HepG2 (cell line): ENCODE measurements around the gene MYL4. TPM values are rescaled to one million over a fixed set of nuclear protein-coding genes. Genes with fewer than 3 reads are reported as not detected.

ENCODE experiments used
- HDAC6 ChIP-seq: fragments of 200-600 bp; sonication (generic); IDR thresholded peaks from 2 replicates; pipeline ENCODE4 v1.7.0; 2017; ENCODE audit warnings: mild to moderate bottlenecking, antibody characterized with exemption, low read length, low read depth
- IKZF4 ChIP-seq: sonication (generic); formaldehyde crosslinking; IDR thresholded peaks from 2 replicates; pipeline ENCODE4 v1.5.1; 2020; ENCODE audit warnings: borderline replicate concordance, mild to moderate bottlenecking, low read depth, missing genetic modification reagents; ENCODE audit errors: not compliant biosample characterization
- JARID2 ChIP-seq: sonication (generic); formaldehyde crosslinking; IDR thresholded peaks from 2 replicates; pipeline ENCODE4 v1.8.1; 2023; ENCODE audit warnings: missing genetic modification reagents, inconsistent platforms; ENCODE audit not compliant: insufficient replicate concordance
- MED1 ChIP-seq: sonication (generic); formaldehyde crosslinking; IDR thresholded peaks from 2 replicates; pipeline ENCODE4 v1.4.0; 2020; ENCODE audit warnings: missing genetic modification reagents
- NAIF1 ChIP-seq: sonication (generic); formaldehyde crosslinking; IDR thresholded peaks from 2 replicates; pipeline ENCODE4 v1.5.0; 2020; ENCODE audit warnings: mild to moderate bottlenecking, missing genetic modification reagents, borderline replicate concordance
- PAWR ChIP-seq: sonication (generic); formaldehyde crosslinking; IDR thresholded peaks from 2 replicates; pipeline ENCODE4 v1.4.0; 2020; ENCODE audit warnings: missing genetic modification reagents, mild to moderate bottlenecking, borderline replicate concordance
- POGZ ChIP-seq: sonication (generic); formaldehyde crosslinking; IDR thresholded peaks from 2 replicates; pipeline ENCODE4 v1.4.0; 2020; ENCODE audit warnings: mild to moderate bottlenecking, missing genetic modification reagents
- PTBP1 ChIP-seq: fragments of 200-400 bp; formaldehyde crosslinking; IDR thresholded peaks from 2 replicates; pipeline ENCODE4 v1.6.1; 2018; ENCODE audit warnings: low read length, low read depth; ENCODE audit not compliant: poor library complexity, severe bottlenecking
- SIX1 ChIP-seq: sonication (generic); formaldehyde crosslinking; IDR thresholded peaks from 2 replicates; pipeline ENCODE4 v1.4.0; 2020; ENCODE audit warnings: missing genetic modification reagents, borderline replicate concordance
- SNAI1 ChIP-seq: sonication (generic); formaldehyde crosslinking; IDR thresholded peaks from 2 replicates; pipeline ENCODE4 v1.5.0; 2020; ENCODE audit warnings: mild to moderate bottlenecking, missing genetic modification reagents, borderline replicate concordance
- SSRP1 ChIP-seq: IDR thresholded peaks from 2 replicates; pipeline ENCODE4 v1.6.1; 2016; ENCODE audit warnings: control low read depth
- STAG1 ChIP-seq: sonication (generic); formaldehyde crosslinking; IDR thresholded peaks from 2 replicates; pipeline ENCODE4 v1.4.0; 2020; ENCODE audit warnings: missing genetic modification reagents
- TBL1XR1 ChIP-seq: fragments of 150-350 bp; IDR thresholded peaks from 2 replicates; pipeline ENCODE4 v1.6.1; 2014; ENCODE audit warnings: borderline replicate concordance, low read length; ENCODE audit not compliant: partially characterized antibody
- TBX2 ChIP-seq: sonication (generic); formaldehyde crosslinking; IDR thresholded peaks from 2 replicates; pipeline ENCODE4 v1.5.0; 2020; ENCODE audit warnings: missing genetic modification reagents, mild to moderate bottlenecking, borderline replicate concordance
- ZBTB21 ChIP-seq: sonication (generic); formaldehyde crosslinking; IDR thresholded peaks from 2 replicates; pipeline ENCODE4 v1.4.0; 2020; ENCODE audit warnings: missing genetic modification reagents
- ZNF24 ChIP-seq: fragments of 450-650 bp; IDR thresholded peaks from 2 replicates; pipeline ENCODE4 v1.6.1; 2017; ENCODE audit warnings: antibody characterized with exemption, mild to moderate bottlenecking
- ZNF383 ChIP-seq: sonication (generic); formaldehyde crosslinking; IDR thresholded peaks from 2 replicates; pipeline ENCODE4 v1.4.0; 2020; ENCODE audit warnings: missing genetic modification reagents, mild to moderate bottlenecking, borderline replicate concordance
- ZNF746 ChIP-seq: sonication (generic); formaldehyde crosslinking; IDR thresholded peaks from 2 replicates; pipeline ENCODE4 v1.8.0; 2022; ENCODE audit warnings: mild to moderate bottlenecking, missing genetic modification reagents
- ZNF768 ChIP-seq: sonication (generic); formaldehyde crosslinking; IDR thresholded peaks from 2 replicates; pipeline ENCODE4 v1.4.0; 2020; ENCODE audit warnings: missing genetic modification reagents
- ZNF776 ChIP-seq: sonication (generic); formaldehyde crosslinking; IDR thresholded peaks from 2 replicates; pipeline ENCODE4 v1.4.0; 2020; ENCODE audit warnings: mild to moderate bottlenecking, missing genetic modification reagents
- polyA plus RNA-seq, 8 experiments: library from polyadenylated mRNA; depleted of rRNA in 3 of 8; stranded (reverse) in 7 of 8; unstranded in 1 of 8; fragments of >200 nt; fragmentation: Illumina TruSeq in 4 of 8; extraction: Trizol in 4 of 8; gene quantifications; 2 replicates each; pipeline versions ENCODE4 v1.2.1 to v1.2.3, GENCODE V29; 2011 to 2016; ENCODE audit warnings: low read depth in 4 of 8, missing spikeins in 1 of 8, mixed read lengths in 1 of 8; ENCODE audit not compliant: insufficient read depth in 1 of 8
- total RNA-seq, 5 experiments: library from RNA; depleted of rRNA; stranded (reverse); fragments of >200 nt; fragmentation: Illumina TruSeq; extraction: Trizol; gene quantifications; 2 replicates each; pipeline ENCODE4 v1.2.3, GENCODE V29; 2016; ENCODE audit warnings: low read depth in 1 of 5
- TF ChIP-seq, protein P1 (sequence below): sonication (generic); formaldehyde crosslinking; IDR thresholded peaks from 2 replicates; pipeline ENCODE4 v1.5.0; 2020; ENCODE audit warnings: mild to moderate bottlenecking, missing genetic modification reagents, borderline replicate concordance
- TF ChIP-seq, protein P2 (sequence below): sonication (generic); formaldehyde crosslinking; IDR thresholded peaks from 2 replicates; pipeline ENCODE4 v1.8.0; 2022; ENCODE audit warnings: mild to moderate bottlenecking, missing genetic modification reagents, moderate library complexity

MYL4 gene
- total and polyA plus RNA-seq, 2 of the 13 experiments (the other 11 are each of a cell fraction or from before 2014, with no cell fraction given), result not detected

GRCh38 chr17:47188876-47189731 is 20.0 kb upstream of the MYL4 start, which contains the start of gene CDC27 (continued):
- TF ChIP-seq ZNF746 (CRISPR knock-in tag) (peak; percentile 90), JARID2 (CRISPR knock-in tag) (peak; percentile 94), PTBP1 (no peak), SIX1 (peak; percentile 54), MED1 (peak; percentile 69), IKZF4 (CRISPR knock-in tag) (peak; percentile 90), SNAI1 (CRISPR knock-in tag) (peak; percentile 99), ZBTB21 (CRISPR knock-in tag) (no peak; the same call in 1 of the 2 replicates), POGZ (peak; percentile 64; the same call in 1 of the 2 replicates), ZNF24 (peak; percentile 39; the same call in 1 of the 2 replicates), ZNF383 (CRISPR knock-in tag) (no peak), HDAC6 (no peak), STAG1 (no peak; the same call in 1 of the 2 replicates), ZNF768 (CRISPR knock-in tag) (peak; percentile 86), SSRP1 (CRISPR knock-in tag) (0 out of 2 replicates have a peak, but pooled peaks have one; percentile 90), ZNF776 (CRISPR knock-in tag) (peak; percentile 100), TBL1XR1 (no peak), NAIF1 (CRISPR knock-in tag) (peak; percentile 82), TBX2 (CRISPR knock-in tag) (peak; percentile 91), PAWR (CRISPR knock-in tag) (no peak)
- TF ChIP-seq, protein P1, sequence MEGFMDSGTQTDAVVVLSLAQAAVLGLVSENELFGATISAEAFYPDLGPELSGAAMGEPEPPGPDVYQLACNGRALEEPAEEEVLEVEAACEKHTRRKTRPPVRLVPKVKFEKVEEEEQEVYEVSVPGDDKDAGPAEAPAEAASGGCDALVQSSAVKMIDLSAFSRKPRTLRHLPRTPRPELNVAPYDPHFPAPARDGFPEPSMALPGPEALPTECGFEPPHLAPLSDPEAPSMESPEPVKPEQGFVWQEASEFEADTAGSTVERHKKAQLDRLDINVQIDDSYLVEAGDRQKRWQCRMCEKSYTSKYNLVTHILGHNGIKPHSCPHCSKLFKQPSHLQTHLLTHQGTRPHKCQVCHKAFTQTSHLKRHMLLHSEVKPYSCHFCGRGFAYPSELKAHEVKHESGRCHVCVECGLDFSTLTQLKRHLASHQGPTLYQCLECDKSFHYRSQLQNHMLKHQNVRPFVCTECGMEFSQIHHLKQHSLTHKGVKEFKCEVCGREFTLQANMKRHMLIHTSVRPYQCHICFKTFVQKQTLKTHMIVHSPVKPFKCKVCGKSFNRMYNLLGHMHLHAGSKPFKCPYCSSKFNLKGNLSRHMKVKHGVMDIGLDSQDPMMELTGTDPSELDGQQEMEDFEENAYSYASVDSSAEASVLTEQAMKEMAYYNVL (CRISPR knock-in tag), result peak; percentile 97
- TF ChIP-seq, protein P2, sequence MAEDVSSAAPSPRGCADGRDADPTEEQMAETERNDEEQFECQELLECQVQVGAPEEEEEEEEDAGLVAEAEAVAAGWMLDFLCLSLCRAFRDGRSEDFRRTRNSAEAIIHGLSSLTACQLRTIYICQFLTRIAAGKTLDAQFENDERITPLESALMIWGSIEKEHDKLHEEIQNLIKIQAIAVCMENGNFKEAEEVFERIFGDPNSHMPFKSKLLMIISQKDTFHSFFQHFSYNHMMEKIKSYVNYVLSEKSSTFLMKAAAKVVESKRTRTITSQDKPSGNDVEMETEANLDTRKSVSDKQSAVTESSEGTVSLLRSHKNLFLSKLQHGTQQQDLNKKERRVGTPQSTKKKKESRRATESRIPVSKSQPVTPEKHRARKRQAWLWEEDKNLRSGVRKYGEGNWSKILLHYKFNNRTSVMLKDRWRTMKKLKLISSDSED (CRISPR knock-in tag), result peak; percentile 65; the same call in 1 of the 2 replicates
